ENCODE data around the gene CLRN3.

The CLRN3 gene

GRCh38 chr10:127919418-127920271, 26.9 kb upstream of the CLRN3 start:
- DNase-seq: no peak

GRCh38 chr10:127918572-127918971, 25.8 kb upstream of the CLRN3 start:
- DNase-seq: no peak

DNA sequence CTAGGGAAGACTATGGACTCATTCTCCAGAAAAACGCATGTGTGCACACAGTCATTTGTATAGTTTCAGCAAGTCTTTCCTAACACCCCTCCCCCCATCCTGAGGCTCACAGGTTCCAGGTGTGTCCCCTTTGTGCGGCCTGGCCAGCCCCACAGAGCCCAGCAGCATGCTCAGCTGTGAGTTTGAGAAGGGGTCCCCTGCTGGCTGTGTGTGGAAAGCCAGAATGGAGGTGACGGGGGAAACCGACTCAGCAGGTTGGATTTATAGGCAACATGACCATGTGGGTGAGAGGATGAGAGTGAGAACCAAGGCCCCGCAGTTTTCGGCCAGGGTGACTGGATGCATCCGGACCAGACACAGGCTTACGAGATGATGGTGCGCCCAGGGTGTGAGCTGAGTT, 24.1 kb upstream of the CLRN3 start:
- DNase-seq: no peak

- no peak for DNase-seq
Measured at GRCh38 chr10:127915324-127915723, 22.6 kb upstream of the CLRN3 start.

GRCh38 chr10:127913368-127913759, 20.6 kb upstream of the CLRN3 start:
- DNase-seq: no peak

- DNase-seq: no peak
Measured at GRCh38 chr10:127912607-127913367, 20.0 kb upstream of the CLRN3 start.

- no peak for DNase-seq
Measured at GRCh38 chr10:127911867-127912257, 19.1 kb upstream of the CLRN3 start.

DNA sequence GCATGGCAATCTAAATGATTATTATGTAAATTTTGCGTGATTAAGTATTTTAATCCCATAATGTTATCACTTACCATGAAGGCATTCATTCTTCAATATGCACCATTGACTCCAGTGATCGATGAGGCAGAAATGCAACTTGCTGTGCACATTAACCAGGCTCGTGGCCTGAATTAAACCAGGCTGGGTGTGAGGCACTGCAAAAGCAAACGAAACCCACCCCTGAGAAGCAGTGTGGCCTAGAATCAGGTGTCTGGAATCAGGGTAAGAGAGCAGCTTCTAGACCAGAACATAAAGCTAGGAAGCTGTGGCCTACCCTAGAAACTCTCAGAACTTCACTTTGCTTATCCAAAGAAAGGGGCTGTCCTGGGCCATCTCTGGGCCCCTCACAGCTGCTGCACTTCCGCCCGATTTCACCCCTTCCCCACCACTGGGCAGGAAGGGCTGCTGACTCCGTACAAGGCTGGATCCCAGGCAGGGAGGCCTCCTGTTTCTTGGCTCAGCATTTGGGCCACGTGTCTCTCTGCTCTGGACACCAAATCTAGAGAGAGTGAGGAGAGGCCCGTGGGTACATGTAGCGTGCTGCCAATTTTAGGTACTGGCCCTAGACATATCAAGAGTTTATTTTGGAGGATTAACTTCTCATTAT, 18.6 kb upstream of the CLRN3 start:
- no peak for DNase-seq

DNA sequence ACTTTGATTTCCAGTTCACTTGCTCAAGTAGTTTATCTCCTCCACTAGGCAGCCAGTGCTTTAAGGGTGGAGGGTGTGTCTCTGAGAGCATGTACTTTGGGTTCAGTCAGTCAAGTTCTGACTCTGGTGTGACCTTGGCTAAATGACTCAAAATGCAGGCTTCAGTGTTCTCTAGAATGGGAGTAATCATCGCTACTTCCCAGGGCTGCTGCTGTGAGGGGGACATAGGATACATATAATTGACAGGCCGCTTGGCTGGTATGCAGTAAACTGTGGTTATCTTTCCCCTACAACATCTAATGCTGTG, 17.7 kb upstream of the CLRN3 start:
- DNase-seq: no peak

GRCh38 chr10:127909716-127910463, 17.1 kb upstream of the CLRN3 start:
- no peak for DNase-seq

DNA sequence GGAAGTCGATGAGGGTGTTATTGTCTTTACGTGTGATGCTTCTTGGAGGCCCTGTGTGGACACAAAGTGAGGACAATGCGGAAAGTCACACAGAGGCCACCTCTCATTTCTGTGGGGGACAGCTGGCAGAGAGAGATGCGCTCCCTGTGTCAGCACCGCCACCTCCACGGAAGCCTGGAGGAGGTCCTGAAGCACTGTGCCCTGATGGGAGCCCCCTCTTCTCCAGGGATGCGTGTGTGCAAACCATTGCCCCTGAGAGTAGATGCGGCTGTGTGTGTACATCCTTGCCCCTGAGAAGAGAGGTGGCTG, 16.2 kb upstream of the CLRN3 start:
- DNase-seq: no peak

- DNase-seq: no peak
Measured at GRCh38 chr10:127908106-127908958, 15.6 kb upstream of the CLRN3 start.

DNA sequence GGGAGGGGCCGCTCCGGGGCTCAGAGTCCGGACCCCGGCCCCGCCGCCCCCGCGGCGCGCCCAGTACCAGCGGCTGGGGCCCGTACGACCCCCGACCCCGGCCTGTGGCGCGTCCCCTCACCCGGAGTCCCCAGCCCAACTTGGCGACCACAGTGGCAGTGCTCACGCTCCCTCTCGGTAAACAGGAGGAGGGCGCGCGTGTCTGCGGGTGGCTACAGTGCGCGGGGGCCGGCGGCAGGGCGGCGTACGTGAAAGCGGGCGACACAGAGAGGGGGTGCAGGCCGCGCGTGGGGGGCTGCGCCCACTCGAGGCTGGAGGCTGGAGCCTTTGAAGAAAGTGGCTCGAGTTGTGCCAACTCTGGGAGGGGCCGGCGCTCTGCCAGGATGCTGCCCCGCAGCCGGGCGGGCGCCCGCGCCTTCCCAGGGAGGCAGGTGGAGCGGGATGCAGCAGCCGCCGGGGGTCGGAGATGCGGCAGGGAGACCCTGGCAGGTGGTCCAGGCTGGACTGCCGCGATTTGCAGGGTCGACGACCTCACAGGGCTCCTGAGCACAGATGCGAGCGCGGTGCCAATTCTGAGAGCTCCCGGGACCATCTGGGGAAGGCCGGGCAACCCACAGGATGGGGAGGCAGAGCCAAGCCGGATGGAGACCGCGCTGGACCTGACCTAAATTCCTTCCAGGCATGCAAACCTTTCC, 14.8 kb upstream of the CLRN3 start:
- DNase-seq: no peak

DNA sequence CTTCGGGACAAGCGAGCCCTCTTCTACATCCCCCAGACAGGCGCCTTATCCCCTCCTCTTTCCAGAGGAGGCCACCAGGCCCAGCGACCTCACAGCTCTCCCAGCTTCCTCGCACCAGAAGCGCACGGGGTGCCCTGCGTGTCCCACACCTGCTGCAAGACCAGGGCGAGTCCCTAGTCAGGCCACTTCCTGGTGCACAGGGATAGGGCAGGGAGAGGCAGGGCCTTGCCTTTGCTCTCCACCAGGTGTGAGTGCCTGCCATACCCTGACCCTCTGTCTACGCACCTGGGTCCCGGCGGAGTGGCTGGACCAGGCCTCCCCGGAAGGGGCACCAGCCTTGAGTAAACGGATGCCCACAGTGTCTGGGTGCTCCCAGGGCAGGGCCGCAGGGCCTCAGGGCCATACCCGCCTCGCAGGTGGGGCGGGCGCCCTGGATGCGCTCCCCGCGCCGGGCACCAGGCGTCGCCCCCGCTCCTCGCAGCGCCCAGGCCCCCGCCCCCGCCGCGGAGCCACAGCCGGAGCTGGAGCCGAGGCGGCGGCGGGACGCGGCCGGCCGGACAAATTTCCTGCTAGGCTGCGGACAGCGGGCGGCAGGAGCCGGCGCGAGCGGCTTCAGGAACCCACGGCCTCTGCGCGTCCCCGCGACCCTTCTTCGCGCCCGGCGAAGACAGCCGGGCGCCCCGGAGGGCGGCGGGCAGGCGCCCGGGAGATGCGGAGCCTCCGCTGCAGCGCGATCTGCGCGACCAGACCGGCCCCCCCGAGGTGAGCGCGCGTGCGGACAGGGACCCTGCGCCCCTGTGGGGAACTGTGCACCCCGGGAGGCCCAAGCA, 14.0 kb upstream of the CLRN3 start, which contains the start of gene PTPRE:
Gene PTPRE (plus strand): TSS at position 556 of the 830 bp plus-strand sequence. CDS start 133,779 bp downstream, outside the sequence.
- DNase-seq: no peak

- no peak for DNase-seq
Measured at GRCh38 chr10:127905848-127906261, 13.1 kb upstream of the CLRN3 start.

DNA sequence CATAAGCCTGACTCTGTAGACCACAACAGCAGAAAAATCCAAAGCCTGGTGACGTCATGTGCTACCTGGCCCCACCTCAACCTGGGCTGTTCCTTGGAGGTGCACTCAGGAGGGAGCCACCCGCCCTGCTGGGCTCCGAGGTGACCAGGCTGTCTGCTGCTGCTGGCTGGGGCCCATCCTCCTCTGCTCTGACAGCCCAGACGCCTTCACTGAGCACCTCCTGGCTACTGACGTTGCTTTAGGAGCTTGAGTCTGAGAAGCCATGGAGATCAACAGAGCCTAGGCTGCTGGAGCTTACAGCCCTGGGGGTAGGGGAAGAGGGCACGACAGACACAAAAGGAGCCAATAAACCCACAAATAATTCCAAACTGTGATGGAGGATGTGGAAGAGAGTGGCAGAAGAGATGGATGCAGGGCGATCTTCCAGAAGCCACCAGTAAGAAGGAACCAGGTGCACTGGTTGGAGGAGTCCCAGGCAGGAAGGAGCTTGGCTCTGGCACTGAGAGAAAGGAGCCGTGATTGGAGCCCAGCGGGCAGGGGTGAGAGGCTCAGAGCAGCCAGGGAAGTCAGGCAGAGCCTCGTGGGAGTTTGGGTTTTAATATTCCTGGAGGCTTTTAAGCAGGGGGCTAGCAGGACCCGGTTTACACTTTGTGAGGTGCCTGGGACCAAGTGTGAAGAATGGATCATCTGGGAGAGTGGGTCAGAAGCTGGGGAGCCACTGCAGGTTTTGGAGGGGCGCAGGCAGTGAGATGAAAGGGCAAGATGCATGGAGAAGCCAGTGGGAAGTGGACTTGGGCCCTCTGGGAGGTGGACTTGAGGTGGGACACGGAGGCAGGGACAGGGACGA, 12.5 kb upstream of the CLRN3 start:
- no peak for DNase-seq

DNA sequence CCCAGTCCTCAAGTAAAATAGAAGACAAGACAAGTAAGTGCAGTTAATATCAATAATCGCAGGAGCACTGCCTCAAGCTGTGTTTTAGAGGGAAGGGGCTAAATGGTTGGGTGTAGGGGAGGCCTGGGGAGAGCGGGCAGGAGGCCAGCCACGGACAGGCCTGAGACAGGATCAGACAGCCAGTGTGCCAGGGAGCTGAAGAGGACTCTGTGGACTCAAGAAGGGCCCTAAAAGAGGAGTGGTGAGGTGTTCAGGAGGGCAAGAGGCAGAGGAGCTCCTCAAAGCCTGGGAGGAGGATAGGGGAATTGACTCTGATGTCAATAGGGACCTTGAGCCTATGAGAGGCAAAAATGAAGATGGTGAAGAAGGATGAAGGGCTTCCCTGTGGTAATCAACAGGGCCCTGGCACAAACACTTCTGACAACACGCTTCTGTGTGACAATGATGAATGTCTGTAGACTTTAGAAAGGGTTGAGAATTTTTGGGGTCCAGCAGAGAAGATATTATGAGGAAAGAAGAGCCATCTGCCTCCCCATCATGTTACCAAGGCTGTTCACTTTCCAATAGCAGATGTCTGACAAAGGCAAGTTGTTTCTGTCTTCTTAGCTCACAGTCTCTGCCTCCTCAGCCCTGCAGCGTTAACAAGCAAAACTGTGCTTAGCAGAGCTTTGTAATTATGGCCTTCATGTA, 11.7 kb upstream of the CLRN3 start:
- no peak for DNase-seq

- DNase-seq: no peak
Measured at GRCh38 chr10:127903789-127904188, 11.0 kb upstream of the CLRN3 start.

- no peak for DNase-seq
Measured at GRCh38 chr10:127899766-127900387, 7.1 kb upstream of the CLRN3 start.

Measured in HCEC 1CT (cell line).